ENCODE data around the gene BBS1. TPM values are rescaled to one million over a fixed set of nuclear protein-coding genes. Genes with fewer than 3 reads are reported as not detected.

BBS1 gene
- total and polyA plus RNA-seq, 2 donors (not counting 3 experiments of a cell fraction or from before 2014, with no cell fraction given): 29.2 to 32.9 TPM

DNA sequence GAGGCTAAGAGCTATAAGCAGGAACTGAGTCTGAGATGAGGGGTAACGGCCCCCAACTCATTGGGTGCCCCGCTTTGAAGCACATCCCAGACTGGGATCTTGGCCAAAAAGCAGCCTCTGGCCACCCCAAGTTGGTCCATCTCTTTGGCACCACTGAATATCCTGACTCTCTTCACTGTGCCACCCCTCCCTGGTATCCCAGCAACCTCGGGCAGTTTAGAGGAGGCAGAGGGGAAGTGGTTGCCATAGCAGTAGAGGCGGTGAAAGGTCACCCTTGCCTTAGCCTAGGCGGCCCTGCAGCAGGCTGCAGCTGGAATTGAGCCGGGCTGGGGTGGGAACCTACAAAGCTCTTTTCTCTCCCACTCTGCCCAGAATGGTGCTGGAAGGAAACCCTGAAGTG is 42.7 kb upstream of the BBS1 start:
- no peaks in the 10 kb centered on the region for H4K20me1 ChIP-seq (replicated peaks; ENCODE audit: control insufficient read depth, extremely low read depth, insufficient read depth, low read length)
- peak overlapping the region; percentile 26 for H3K4me2 ChIP-seq (ENCODE audit: insufficient read depth, low read length)
- H3K27ac ChIP-seq (ENCODE audit: insufficient read depth, low read depth, low read length): no peak overlapping the region
- no peak overlapping the region for H3K4me3 ChIP-seq (replicated peaks in 1 of 3; ENCODE audit: insufficient read depth in 1 of 3, low read depth in 1 of 3, low read length in 3 of 3)
- FAIRE-seq (no peak), DNase-seq (ENCODE audit: low read depth, low spot score) (no peak)
- H3K36me3 ChIP-seq (ENCODE audit: control insufficient read depth in 2 of 2, extremely low read depth in 1 of 2, insufficient read depth in 2 of 2, low read length in 2 of 2): no peaks in the 10 kb centered on the region
- BruUV-seq (replicated peaks): no TSS peak
- ChIA-PET CTCF (interaction anchor here (0.7 to 2.4 kb wide), 2 partner anchors 12 to 349 kb away, joined by 4 to 12 read pairs; partner anchors contain the start of gene DPP3), POLR2A (no interaction called here)
- H3K9ac ChIP-seq (replicated peaks; ENCODE audit: extremely low read depth, insufficient read depth, low read length): no peak overlapping the region
- peaks cover 0 to 2% of the 10 kb centered on the region in 2 experiments for H3K27me3 ChIP-seq (ENCODE audit: control insufficient read depth in 2 of 2, insufficient read depth in 2 of 2, low read length in 2 of 2)
- H3K79me2 ChIP-seq (ENCODE audit: control insufficient read depth, insufficient read depth, low read length): no peaks in the 10 kb centered on the region
- no peaks in the 10 kb centered on the region for H3K9me1 ChIP-seq (replicated peaks; ENCODE audit: control insufficient read depth, extremely low read depth, insufficient read depth, low read length)
- intact Hi-C loops (cut with micrococcal nuclease) (loop anchor here (2.0 kb wide), 1 partner anchor 47 kb away; the partner anchor contains the start of gene NPAS4), dilution Hi-C loops (cut with MboI; ENCODE audit: extremely low pct_ligation_motif_present, low sequenced_read_pairs) (no loop called here)
- TF ChIP-seq EZH2 (IDR thresholded peaks at IDR 0.05; ENCODE audit: borderline replicate concordance, low read depth, low read length, severe bottlenecking): no peak
- no peak for TF ChIP-seq POLR2AphosphoS5 (IDR thresholded peaks at IDR 0.05; ENCODE audit: insufficient read depth, low read depth, low read length)
- TF ChIP-seq, protein P1, sequence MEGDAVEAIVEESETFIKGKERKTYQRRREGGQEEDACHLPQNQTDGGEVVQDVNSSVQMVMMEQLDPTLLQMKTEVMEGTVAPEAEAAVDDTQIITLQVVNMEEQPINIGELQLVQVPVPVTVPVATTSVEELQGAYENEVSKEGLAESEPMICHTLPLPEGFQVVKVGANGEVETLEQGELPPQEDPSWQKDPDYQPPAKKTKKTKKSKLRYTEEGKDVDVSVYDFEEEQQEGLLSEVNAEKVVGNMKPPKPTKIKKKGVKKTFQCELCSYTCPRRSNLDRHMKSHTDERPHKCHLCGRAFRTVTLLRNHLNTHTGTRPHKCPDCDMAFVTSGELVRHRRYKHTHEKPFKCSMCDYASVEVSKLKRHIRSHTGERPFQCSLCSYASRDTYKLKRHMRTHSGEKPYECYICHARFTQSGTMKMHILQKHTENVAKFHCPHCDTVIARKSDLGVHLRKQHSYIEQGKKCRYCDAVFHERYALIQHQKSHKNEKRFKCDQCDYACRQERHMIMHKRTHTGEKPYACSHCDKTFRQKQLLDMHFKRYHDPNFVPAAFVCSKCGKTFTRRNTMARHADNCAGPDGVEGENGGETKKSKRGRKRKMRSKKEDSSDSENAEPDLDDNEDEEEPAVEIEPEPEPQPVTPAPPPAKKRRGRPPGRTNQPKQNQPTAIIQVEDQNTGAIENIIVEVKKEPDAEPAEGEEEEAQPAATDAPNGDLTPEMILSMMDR (IDR thresholded peaks at IDR 0.05; ENCODE audit: extremely low read depth in 1 of 2, insufficient read depth in 1 of 2, low read depth in 1 of 2, low read length in 2 of 2): no peak
- TF ChIP-seq FOS (IDR thresholded peaks at IDR 0.05; ENCODE audit: borderline replicate concordance, insufficient read depth, low read length): no peak
- TF ChIP-seq, protein P2, sequence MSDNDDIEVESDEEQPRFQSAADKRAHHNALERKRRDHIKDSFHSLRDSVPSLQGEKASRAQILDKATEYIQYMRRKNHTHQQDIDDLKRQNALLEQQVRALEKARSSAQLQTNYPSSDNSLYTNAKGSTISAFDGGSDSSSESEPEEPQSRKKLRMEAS (IDR thresholded peaks at IDR 0.05; ENCODE audit: insufficient read depth, insufficient read length): no peak
- no peak for TF ChIP-seq POLR2A (IDR thresholded peaks at IDR 0.05; ENCODE audit: low read depth, low read length)
- TF ChIP-seq GATA2 (IDR thresholded peaks at IDR 0.05; ENCODE audit: insufficient read depth, insufficient read length, low read depth, low read length): no peak
- no peak for TF ChIP-seq JUN (IDR thresholded peaks at IDR 0.05; ENCODE audit: borderline replicate concordance, insufficient read depth, insufficient read length, low read depth)
- TF ChIP-seq MYC (IDR thresholded peaks at IDR 0.05; ENCODE audit: low read depth, low read length): no peak
- no peak overlapping the region for H2AFZ ChIP-seq (ENCODE audit: low read depth, low read length)
- H3K4me1 ChIP-seq (ENCODE audit: control insufficient read depth, extremely low read depth, insufficient read depth, low read length): peaks cover 10% of the 10 kb centered on the region
- H3K9me3 ChIP-seq (replicated peaks; ENCODE audit: control insufficient read depth, insufficient read depth, low read length): no peaks in the 10 kb centered on the region

All from endothelial cell of umbilical vein (primary cell).